DND-41 (cell line): ENCODE data around the gene HCRTR1.
A peak's percentile ranks its signal among the peaks of the same experiment; 100 is the strongest.

ENCODE experiments used
- ATAC-seq: fragments of 200-7000 bp; cut with Tn5 transposase; 3 replicates; pipeline ENCODE4 v1.9.1; 2021; ENCODE audit warnings: low read depth; ENCODE audit not compliant: insufficient read depth
- DNase-seq: peaks from one replicate; pipeline ENCODE4 v3.0.0-alpha.2; 2020
- H2AFZ ChIP-seq: 2 replicates; pipeline ENCODE4 v1.6.0; 2012; ENCODE audit warnings: low read depth, low read length
- H3K27ac ChIP-seq: 2 replicates; pipeline ENCODE4 v1.5.1; 2012; ENCODE audit warnings: low read length, inconsistent platforms
- H3K27me3 ChIP-seq: fragments of 200-600 bp; sonication (generic); 2 replicates; pipeline ENCODE4 v1.6.0; 2012; ENCODE audit warnings: low read length, mild to moderate bottlenecking, inconsistent platforms; ENCODE audit not compliant: insufficient read depth, poor library complexity
- H3K36me3 ChIP-seq: 2 replicates; pipeline ENCODE4 v1.5.1; 2012; ENCODE audit warnings: low read length, inconsistent platforms; ENCODE audit not compliant: insufficient read depth
- H3K4me1 ChIP-seq: 2 replicates; pipeline ENCODE4 v1.5.1; 2012; ENCODE audit warnings: mild to moderate bottlenecking, low read length; ENCODE audit not compliant: insufficient read depth
- H3K4me2 ChIP-seq: 2 replicates; pipeline ENCODE4 v1.6.0; 2012; ENCODE audit warnings: mild to moderate bottlenecking, moderate library complexity, low read length, inconsistent platforms; ENCODE audit not compliant: insufficient read depth
- H3K4me3 ChIP-seq, 2 experiments: fragments of 200-600 bp in 1 of 2; shearing (Covaris generic) in 1 of 2; 2 replicates each; pipeline ENCODE4 v1.5.1; 2012 to 2016; ENCODE audit warnings: inconsistent platforms in 2 of 2, low read length in 2 of 2, mild to moderate bottlenecking in 2 of 2, low read depth in 1 of 2, moderate library complexity in 1 of 2
- H3K79me2 ChIP-seq: 2 replicates; pipeline ENCODE4 v1.6.0; 2012; ENCODE audit warnings: low read length, inconsistent platforms; ENCODE audit not compliant: insufficient read depth
- H3K9ac ChIP-seq: 2 replicates; pipeline ENCODE4 v1.6.0; 2012; ENCODE audit warnings: low read depth, mild to moderate bottlenecking, inconsistent platforms, low read length, moderate library complexity
- H3K9me3 ChIP-seq: 2 replicates; pipeline ENCODE4 v1.5.1; 2012; ENCODE audit warnings: low read length, moderate library complexity, mild to moderate bottlenecking, inconsistent platforms; ENCODE audit not compliant: insufficient read depth, severe bottlenecking
- H4K20me1 ChIP-seq: 2 replicates; pipeline ENCODE4 v1.6.0; 2012; ENCODE audit warnings: low read length; ENCODE audit not compliant: insufficient read depth
- CTCF ChIP-seq: IDR thresholded peaks from 2 replicates; pipeline ENCODE4 v1.5.1; 2012; ENCODE audit warnings: borderline replicate concordance, low read length, moderate library complexity, mild to moderate bottlenecking; ENCODE audit not compliant: poor library complexity, severe bottlenecking; ENCODE audit errors: extremely low read depth
- EZH2 ChIP-seq: IDR thresholded peaks from 3 replicates; pipeline ENCODE4 v1.6.1; 2012; ENCODE audit warnings: borderline replicate concordance, low read depth, mild to moderate bottlenecking, moderate library complexity, low read length, inconsistent platforms; ENCODE audit not compliant: severe bottlenecking

HCRTR1 gene

GRCh38 chr1:31627930-31628559 is 10.6 kb downstream of the HCRTR1 start:
- peaks cover 2% of the 10 kb centered on the region; the same call in 1 of the 2 replicates for H4K20me1 ChIP-seq

GRCh38 chr1:31628931-31629556 is 11.6 kb downstream of the HCRTR1 start:
- peaks cover 66% of the 10 kb centered on the region for H3K36me3 ChIP-seq
- no peaks in the 10 kb centered on the region for H3K4me1 ChIP-seq
- TF ChIP-seq CTCF = no peak

More at GRCh38 chr1:31627930-31628559, 10.6 kb downstream of the HCRTR1 start:
- Histone ChIP-seq H3K4me1 (no peaks in the 10 kb centered on the region), H3K27me3 (no peaks in the 10 kb centered on the region), H3K9ac (no peak overlapping the region), H2AFZ (no peak overlapping the region), H3K4me3 (no peak overlapping the region), H3K36me3 (peaks cover 60% of the 10 kb centered on the region), H3K4me2 (no peak overlapping the region), H3K27ac (no peak overlapping the region; the same call in 1 of the 2 replicates), H3K9me3 (no peaks in the 10 kb centered on the region), H3K79me2 (no peaks in the 10 kb centered on the region)
- TF ChIP-seq CTCF (no peak), EZH2 (no peak)
- ATAC-seq (no peak), DNase-seq (no peak)

GRCh38 chr1:31632649-31633048 is 15.2 kb downstream of the HCRTR1 start:
- peaks cover 70% of the 10 kb centered on the region for H3K36me3 ChIP-seq
- ATAC-seq (no peak), DNase-seq (no peak)
- no peaks in the 10 kb centered on the region for H3K4me1 ChIP-seq
- peaks cover 23% of the 10 kb centered on the region for H4K20me1 ChIP-seq
- no peak overlapping the region for H3K9ac ChIP-seq
- no peak overlapping the region for H2AFZ ChIP-seq
- H3K4me2 ChIP-seq = no peak overlapping the region
- no peaks in the 10 kb centered on the region for H3K27me3 ChIP-seq
- no peak overlapping the region for H3K4me3 ChIP-seq
- no peak overlapping the region for H3K27ac ChIP-seq
- H3K79me2 ChIP-seq = peaks cover 29% of the 10 kb centered on the region
- H3K9me3 ChIP-seq = no peaks in the 10 kb centered on the region
- no peak for TF ChIP-seq EZH2
- TF ChIP-seq CTCF = no peak

More at GRCh38 chr1:31628931-31629556, 11.6 kb downstream of the HCRTR1 start:
- Histone ChIP-seq H3K79me2 (no peaks in the 10 kb centered on the region), H3K27ac (no peak overlapping the region), H2AFZ (no peak overlapping the region), H3K4me3 (no peak overlapping the region), H3K4me2 (no peak overlapping the region), H3K9ac (no peak overlapping the region), H3K27me3 (no peaks in the 10 kb centered on the region), H4K20me1 (peaks cover 4% of the 10 kb centered on the region; the same call in 1 of the 2 replicates), H3K9me3 (no peaks in the 10 kb centered on the region)
- ATAC-seq (no peak), DNase-seq (no peak)

- H3K9ac ChIP-seq = no peak overlapping the region
- no peak overlapping the region for H3K4me2 ChIP-seq
- H3K9me3 ChIP-seq = no peaks in the 10 kb centered on the region
- no peaks in the 10 kb centered on the region for H3K27me3 ChIP-seq
- H3K27ac ChIP-seq = no peak overlapping the region
- no peak overlapping the region for H3K4me3 ChIP-seq
- no peak overlapping the region for H2AFZ ChIP-seq
- peaks cover 33% of the 10 kb centered on the region for H3K79me2 ChIP-seq
- H3K36me3 ChIP-seq = peaks cover 65% of the 10 kb centered on the region
- TF ChIP-seq CTCF = peak; percentile 66
- TF ChIP-seq EZH2 = no peak
- H3K4me1 ChIP-seq = no peaks in the 10 kb centered on the region
- no peak for ATAC-seq
- DNase-seq = peak; percentile 45
- peaks cover 27% of the 10 kb centered on the region for H4K20me1 ChIP-seq
Measured at GRCh38 chr1:31633117-31633516, 15.6 kb downstream of the HCRTR1 start.
